Natural killer cell (primary cell): Measurements from ENCODE around the gene METTL1. TPM values are rescaled to one million over a fixed set of nuclear protein-coding genes. Genes with fewer than 3 reads are reported as not detected.

ENCODE experiments used
- ATAC-seq, 3 donors: fragments of 150-1000 bp in 2 of 3; fragments of 200-7000 bp in 1 of 3; cut with Tn5 transposase; 1 replicate in 1 of 3; 2 replicates in 2 of 3; pipeline ENCODE4 v1.10.0; 2021; ENCODE audit warnings: mild to moderate bottlenecking in 2 of 3, moderate library complexity in 2 of 3
- DNase-seq, 2 donors: peaks; one replicate each; pipeline versions ENCODE4 v3.0.0 to v3.0.0-alpha.2; 2013 to 2021; ENCODE audit warnings: mixed read lengths in 1 of 2
- H3K27ac ChIP-seq: one replicate; pipeline ENCODE4 v1.5.1; 2013; ENCODE audit warnings: mild to moderate bottlenecking, low read length
- H3K27me3 ChIP-seq: one replicate; pipeline ENCODE4 v1.6.1; 2013; ENCODE audit warnings: low read length; ENCODE audit not compliant: control insufficient read depth, insufficient read depth
- H3K36me3 ChIP-seq: one replicate; pipeline ENCODE4 v1.6.1; 2013; ENCODE audit warnings: low read length; ENCODE audit not compliant: control insufficient read depth, insufficient read depth
- H3K4me1 ChIP-seq: one replicate; pipeline ENCODE4 v1.6.1; 2013; ENCODE audit warnings: low read length; ENCODE audit not compliant: control insufficient read depth, insufficient read depth
- H3K4me3 ChIP-seq: one replicate; pipeline ENCODE4 v1.5.1; 2013; ENCODE audit warnings: low read length
- H3K9me3 ChIP-seq: one replicate; pipeline ENCODE4 v1.6.1; 2013; ENCODE audit warnings: low read length; ENCODE audit not compliant: control insufficient read depth, insufficient read depth
- H3K27ac Mint-ChIP-seq, 2 donors: one replicate each; pipeline ENCODE4 v1.8.0; 2022; ENCODE audit warnings: mild to moderate bottlenecking in 2 of 2, mixed read lengths in 2 of 2, moderate library complexity in 1 of 2
- H3K27me3 Mint-ChIP-seq, 2 donors: one replicate each; pipeline ENCODE4 v1.8.0; 2022; ENCODE audit warnings: low read depth in 2 of 2, mixed read lengths in 2 of 2
- H3K36me3 Mint-ChIP-seq: one replicate; pipeline ENCODE4 v1.8.0; 2022; ENCODE audit warnings: mixed read lengths
- H3K4me1 Mint-ChIP-seq, 2 donors: one replicate each; pipeline ENCODE4 v1.8.0; 2022; ENCODE audit warnings: mixed read lengths in 2 of 2
- H3K4me3 Mint-ChIP-seq: one replicate; pipeline ENCODE4 v1.8.0; 2022; ENCODE audit warnings: mild to moderate bottlenecking, moderate library complexity, mixed read lengths
- H3K9me3 Mint-ChIP-seq, 2 donors: one replicate each; pipeline ENCODE4 v1.8.0; 2022; ENCODE audit warnings: mixed read lengths in 2 of 2
- CTCF ChIP-seq: fragments of 200-600 bp; IDR thresholded peaks from one replicate; pipeline ENCODE4 v1.8.0; 2022; ENCODE audit warnings: antibody characterized with exemption
- WGBS: methylation state at CpG from one replicate; pipeline ENCODE4 v1.1.7; 2013; ENCODE audit warnings: missing lambda C conversion rate; ENCODE audit not compliant: insufficient coverage; 5-methylcytosine and 5-hydroxymethylcytosine counted together
- intact Hi-C: fragments of 100-400 bp; cut with micrococcal nuclease; formaldehyde crosslinking; loops from one replicate; pipeline ENCODE4 v1.14.2; 2022
- total RNA-seq, 4 donors: library from RNA; stranded (reverse); fragments of 120-200 nt in 1 of 4; gene quantifications; one replicate each; pipeline versions ENCODE4 v1.2.3 to v1.2.4, GENCODE V29; 2013 to 2022

The METTL1 gene
- total RNA-seq, 3 donors from 2014 or later (not counting 1 experiment from before 2014, with no cell fraction given) = 8.0 to 12.5 (median 8.8) TPM

GRCh38 chr12:57769594-57769993 is 2.3 kb downstream of the METTL1 start:
- no peaks in the 10 kb centered on the region for H3K36me3 ChIP-seq
- peaks cover 34 to 37% of the 10 kb centered on the region in 2 donors for H3K4me1 Mint-ChIP-seq
- H3K4me3 ChIP-seq = no peak overlapping the region
- no peaks in the 10 kb centered on the region for H3K9me3 ChIP-seq
- no peak for DNase-seq
- no peak for ATAC-seq
- WGBS = 96% methylated on average over 11 of the region's 11 CpGs
- H3K27me3 Mint-ChIP-seq = peaks cover 22 to 25% of the 10 kb centered on the region in 2 donors
- H3K9me3 Mint-ChIP-seq = no peaks in the 10 kb centered on the region
- H3K27ac ChIP-seq = no peak overlapping the region
- peak overlapping the region; percentile 40 for H3K4me3 Mint-ChIP-seq
- H3K4me1 ChIP-seq = peaks cover 48% of the 10 kb centered on the region
- intact Hi-C loops = no loop called here
- H3K27ac Mint-ChIP-seq = no peak overlapping the region
- H3K36me3 Mint-ChIP-seq = no peaks in the 10 kb centered on the region
- H3K27me3 ChIP-seq = peaks cover 28% of the 10 kb centered on the region
- no peak for TF ChIP-seq CTCF

DNA sequence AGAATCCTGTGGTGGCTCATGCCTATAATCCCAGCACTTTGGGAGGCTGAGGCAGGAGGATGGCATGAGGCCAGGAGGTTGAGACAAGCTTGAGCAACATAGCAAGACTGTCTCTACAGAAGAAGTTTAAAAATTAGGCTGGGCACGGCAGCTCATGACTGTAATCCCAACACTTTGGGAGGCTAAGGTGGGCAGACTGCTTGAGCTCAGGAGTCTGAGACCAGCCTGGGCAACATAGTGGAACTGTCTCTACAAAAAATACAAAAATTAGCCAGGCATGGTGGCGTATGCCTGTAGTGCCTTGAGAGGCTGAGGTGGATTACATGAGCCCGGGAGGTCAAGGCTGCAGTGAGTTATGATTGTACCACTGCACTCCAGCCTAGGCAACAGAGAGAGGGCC is 4.0 kb downstream of the METTL1 start:
- DNase-seq = no peak
- Mint-ChIP-seq H3K4me1 (peaks cover 34 to 37% of the 10 kb centered on the region in 2 donors), H3K4me3 (no peak overlapping the region), H3K27ac (no peak overlapping the region), H3K36me3 (no peaks in the 10 kb centered on the region), H3K27me3 (peaks cover 40% of the 10 kb centered on the region in 2 donors), H3K9me3 (no peaks in the 10 kb centered on the region)
- Histone ChIP-seq H3K4me3 (no peak overlapping the region), H3K27me3 (peaks cover 41% of the 10 kb centered on the region), H3K9me3 (no peaks in the 10 kb centered on the region), H3K36me3 (no peaks in the 10 kb centered on the region), H3K4me1 (peaks cover 43% of the 10 kb centered on the region), H3K27ac (no peak overlapping the region)
- intact Hi-C loops = no loop called here
- TF ChIP-seq CTCF = no peak
- 96% methylated on average over 3 of the region's 3 CpGs for WGBS
- no peak for ATAC-seq

DNA sequence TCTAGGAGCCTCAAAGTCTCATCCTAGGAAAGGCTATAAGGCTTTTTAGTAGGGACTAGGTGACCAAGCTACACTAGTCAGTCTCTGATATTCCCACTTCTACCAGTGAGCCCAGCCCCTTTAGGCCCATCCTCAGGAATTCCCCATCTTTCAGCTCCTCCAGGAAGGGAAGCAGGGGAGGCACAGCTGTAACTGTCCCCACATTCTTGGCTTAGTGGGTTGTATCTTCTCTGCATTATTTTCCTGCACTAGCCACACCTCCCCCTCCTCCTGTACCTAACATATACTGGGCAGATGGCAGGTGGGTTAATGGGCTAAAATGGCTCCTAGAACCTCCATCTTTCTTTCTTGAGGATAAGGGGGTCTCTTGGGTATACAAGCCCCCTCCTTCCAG is 4.6 kb downstream of the METTL1 start:
- Mint-ChIP-seq H3K27me3 (peaks cover 40 to 44% of the 10 kb centered on the region in 2 donors), H3K9me3 (no peaks in the 10 kb centered on the region), H3K4me3 (no peak overlapping the region), H3K36me3 (no peaks in the 10 kb centered on the region), H3K27ac (no peak overlapping the region), H3K4me1 (peaks cover 31 to 35% of the 10 kb centered on the region in 2 donors)
- no peak for ATAC-seq
- Histone ChIP-seq H3K4me3 (no peak overlapping the region), H3K36me3 (no peaks in the 10 kb centered on the region), H3K27me3 (peaks cover 41% of the 10 kb centered on the region), H3K9me3 (no peaks in the 10 kb centered on the region), H3K27ac (no peak overlapping the region), H3K4me1 (peaks cover 39% of the 10 kb centered on the region)
- intact Hi-C loops = no loop called here
- no peak for DNase-seq
- TF ChIP-seq CTCF = no peak
